ENCODE data around the gene ZNF775.

The ZNF775 gene

DNA sequence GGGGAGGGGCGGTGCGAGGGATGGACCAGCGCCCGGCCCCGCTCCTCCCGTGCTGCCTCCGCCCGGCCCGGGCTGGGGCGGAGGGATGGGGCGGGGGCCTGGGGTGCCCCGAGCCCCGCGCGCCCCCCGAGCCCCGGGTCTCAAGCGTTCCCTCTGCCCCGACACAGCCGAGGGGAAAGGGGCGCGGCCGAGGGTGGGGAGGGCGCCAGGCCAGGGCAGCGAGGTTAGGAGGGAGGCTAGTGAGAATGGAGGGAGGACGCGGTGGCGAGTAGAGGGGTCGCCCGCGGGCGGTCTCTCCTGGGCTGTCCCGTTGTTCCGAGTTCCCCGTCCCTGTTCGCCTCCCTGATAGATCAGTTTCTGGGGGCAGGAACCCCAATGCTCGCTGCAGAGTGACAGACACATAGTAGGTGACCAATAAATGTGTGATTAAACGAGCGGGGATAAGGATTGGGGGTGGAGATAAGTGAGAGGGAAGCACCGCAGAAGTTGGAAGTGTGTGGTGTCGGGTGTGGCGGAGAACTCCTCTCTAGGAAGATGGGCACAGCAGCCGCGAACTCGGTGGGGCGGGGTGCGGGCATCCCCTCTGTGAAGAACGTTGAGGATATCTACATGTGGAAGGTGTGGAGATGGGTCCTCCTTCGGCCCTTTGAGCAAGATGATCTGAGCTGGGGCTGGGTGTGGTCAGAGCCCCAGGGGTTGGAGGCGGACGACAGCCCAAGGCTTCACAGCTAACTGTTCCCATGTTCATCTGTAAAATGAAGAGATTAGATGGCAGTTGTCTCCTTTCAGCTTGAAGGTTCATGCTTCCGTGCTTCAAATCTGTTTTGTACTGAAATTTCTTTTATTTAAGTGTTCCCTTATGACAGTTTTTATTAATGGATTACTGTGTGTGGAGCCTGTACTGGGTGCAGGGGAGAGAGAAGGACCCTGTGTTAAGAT lies 580 bp downstream of the ZNF775 start:
- TF ChIP-seq, protein P1, sequence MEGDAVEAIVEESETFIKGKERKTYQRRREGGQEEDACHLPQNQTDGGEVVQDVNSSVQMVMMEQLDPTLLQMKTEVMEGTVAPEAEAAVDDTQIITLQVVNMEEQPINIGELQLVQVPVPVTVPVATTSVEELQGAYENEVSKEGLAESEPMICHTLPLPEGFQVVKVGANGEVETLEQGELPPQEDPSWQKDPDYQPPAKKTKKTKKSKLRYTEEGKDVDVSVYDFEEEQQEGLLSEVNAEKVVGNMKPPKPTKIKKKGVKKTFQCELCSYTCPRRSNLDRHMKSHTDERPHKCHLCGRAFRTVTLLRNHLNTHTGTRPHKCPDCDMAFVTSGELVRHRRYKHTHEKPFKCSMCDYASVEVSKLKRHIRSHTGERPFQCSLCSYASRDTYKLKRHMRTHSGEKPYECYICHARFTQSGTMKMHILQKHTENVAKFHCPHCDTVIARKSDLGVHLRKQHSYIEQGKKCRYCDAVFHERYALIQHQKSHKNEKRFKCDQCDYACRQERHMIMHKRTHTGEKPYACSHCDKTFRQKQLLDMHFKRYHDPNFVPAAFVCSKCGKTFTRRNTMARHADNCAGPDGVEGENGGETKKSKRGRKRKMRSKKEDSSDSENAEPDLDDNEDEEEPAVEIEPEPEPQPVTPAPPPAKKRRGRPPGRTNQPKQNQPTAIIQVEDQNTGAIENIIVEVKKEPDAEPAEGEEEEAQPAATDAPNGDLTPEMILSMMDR (IDR thresholded peaks at IDR 0.05; ENCODE audit: control insufficient read depth, insufficient read depth, low read depth, low read length, missing control alignments) = no peak

DNA sequence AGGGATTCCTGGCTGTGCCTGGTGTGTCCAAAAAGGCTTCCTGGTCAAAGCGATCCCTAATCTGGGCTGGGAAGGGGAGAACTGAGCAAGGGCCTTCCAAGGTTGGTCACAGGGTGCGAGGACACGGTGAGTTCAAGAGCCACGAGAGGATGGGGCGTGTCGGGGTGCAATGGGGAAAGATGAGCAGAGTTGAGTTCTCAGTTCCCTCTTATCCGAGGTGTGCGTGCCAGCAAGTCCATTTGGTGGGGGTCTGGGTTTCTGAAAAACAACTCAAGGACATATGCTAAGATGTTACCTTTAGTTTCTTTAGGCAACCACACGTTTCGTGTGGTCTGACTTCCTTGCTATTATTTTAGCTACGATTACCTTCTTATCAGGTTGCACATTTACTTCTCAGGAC lies 1.3 kb downstream of the ZNF775 start:
- no peak for DNase-seq (ENCODE audit: low read depth)
- no peak overlapping the region for H3K4me3 ChIP-seq (ENCODE audit: control insufficient read depth, low read depth, low read length)
- TF ChIP-seq, protein P1 (IDR thresholded peaks at IDR 0.05; ENCODE audit: control insufficient read depth, insufficient read depth, low read depth, low read length, missing control alignments) = no peak

More for the DNA sequence above, 580 bp downstream of the ZNF775 start:
- DNase-seq (ENCODE audit: low read depth) = no peak
- H3K4me3 ChIP-seq (ENCODE audit: control insufficient read depth, low read depth, low read length) = peak overlapping the region; percentile 88

DNA sequence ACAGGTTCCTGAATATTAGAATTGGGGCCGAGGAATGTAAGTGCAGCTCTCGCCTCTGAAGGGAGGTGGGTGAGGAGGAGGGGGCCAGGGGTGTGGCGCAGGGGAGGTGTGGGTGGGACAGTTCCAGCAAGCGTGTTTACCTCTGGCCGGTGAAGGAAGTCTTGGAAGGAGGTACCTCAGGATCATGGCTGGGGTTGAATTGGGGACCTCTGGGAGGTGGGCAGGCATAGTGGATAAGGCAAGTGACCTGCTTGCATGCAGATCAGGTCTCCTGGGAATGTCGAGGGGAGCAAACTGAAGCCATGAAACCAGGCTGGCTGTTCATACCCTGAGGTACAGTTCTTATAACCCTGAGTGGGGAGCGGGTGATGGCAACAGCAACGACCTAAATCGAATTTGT lies 2.0 kb downstream of the ZNF775 start:
- DNase-seq (ENCODE audit: low read depth) = no peak
- H3K4me3 ChIP-seq (ENCODE audit: control insufficient read depth, low read depth, low read length) = no peak overlapping the region
- TF ChIP-seq, protein P1 (IDR thresholded peaks at IDR 0.05; ENCODE audit: control insufficient read depth, insufficient read depth, low read depth, low read length, missing control alignments) = no peak

DNA sequence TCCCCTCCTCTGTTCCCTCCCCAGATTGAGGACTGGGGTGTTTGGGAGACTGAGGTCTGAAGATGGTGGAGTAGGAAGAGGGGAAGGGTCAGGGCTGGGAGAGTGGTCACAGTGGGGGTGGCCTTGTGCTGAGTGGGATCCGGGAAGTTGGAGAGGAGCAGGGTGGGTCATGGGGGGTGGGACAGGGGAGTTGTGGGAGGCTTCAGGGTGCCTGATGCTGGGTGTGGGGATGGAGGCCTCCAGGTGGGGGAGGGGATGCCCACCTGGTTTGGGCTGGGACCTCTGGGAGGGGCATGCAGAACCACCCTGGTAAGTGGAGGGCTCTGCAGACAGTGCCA lies 2.6 kb downstream of the ZNF775 start:
- no peak overlapping the region for H3K4me3 ChIP-seq (ENCODE audit: control insufficient read depth, low read depth, low read length)
- TF ChIP-seq, protein P1 (IDR thresholded peaks at IDR 0.05; ENCODE audit: control insufficient read depth, insufficient read depth, low read depth, low read length, missing control alignments) = no peak
- no peak for DNase-seq (ENCODE audit: low read depth)

GRCh38 chr7:150382123-150382843 lies 3.2 kb downstream of the ZNF775 start:
- DNase-seq (ENCODE audit: low read depth) = no peak
- TF ChIP-seq, protein P1 (IDR thresholded peaks at IDR 0.05; ENCODE audit: control insufficient read depth, insufficient read depth, low read depth, low read length, missing control alignments) = no peak
- H3K4me3 ChIP-seq (ENCODE audit: control insufficient read depth, low read depth, low read length) = no peak overlapping the region

DNA sequence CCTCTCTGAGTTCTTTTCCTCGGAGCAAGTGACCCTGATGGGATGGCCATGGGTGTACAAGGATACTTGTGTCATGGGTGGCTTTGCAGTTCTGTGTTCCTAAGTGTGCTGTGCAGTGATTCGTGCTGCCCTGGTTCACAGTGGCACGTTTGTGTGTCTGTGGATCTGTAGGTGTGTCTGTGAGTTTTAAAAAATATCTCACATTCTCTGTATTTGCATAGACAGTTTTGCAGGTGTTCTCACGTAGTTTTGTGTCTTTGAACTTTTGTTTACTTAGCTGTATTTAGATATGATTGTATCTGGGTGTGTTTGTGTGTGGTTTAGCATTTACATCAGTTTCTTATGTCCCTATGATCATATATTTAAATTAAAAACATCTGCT lies 3.7 kb downstream of the ZNF775 start:
- no peak overlapping the region for H3K4me3 ChIP-seq (ENCODE audit: control insufficient read depth, low read depth, low read length)
- TF ChIP-seq, protein P1 (IDR thresholded peaks at IDR 0.05; ENCODE audit: control insufficient read depth, insufficient read depth, low read depth, low read length, missing control alignments) = no peak
- no peak for DNase-seq (ENCODE audit: low read depth)

Data from AG09309 (cell line).